DND-41 (cell line): Measurements from ENCODE around the gene ASRGL1.

Source experiments
- CTCF ChIP-seq: IDR thresholded peaks from 2 replicates; pipeline ENCODE4 v1.5.1; 2012; ENCODE audit warnings: borderline replicate concordance, low read length, moderate library complexity, mild to moderate bottlenecking; ENCODE audit not compliant: poor library complexity, severe bottlenecking; ENCODE audit errors: extremely low read depth
- EZH2 ChIP-seq: IDR thresholded peaks from 3 replicates; pipeline ENCODE4 v1.6.1; 2012; ENCODE audit warnings: borderline replicate concordance, low read depth, mild to moderate bottlenecking, moderate library complexity, low read length, inconsistent platforms; ENCODE audit not compliant: severe bottlenecking

- TF ChIP-seq CTCF: no peak
- TF ChIP-seq EZH2: no peak
Observed at GRCh38 chr11:62410972-62411371, 73.7 kb downstream of the ASRGL1 start.
